ACHN (cell line): Measurements from ENCODE around the gene HAPLN3.

Experiments
- DNase-seq: peaks from one replicate; pipeline ENCODE4 v3.0.0-alpha.2; 2015
- in situ Hi-C: cut with HindIII; loops from 2 replicates; pipeline ENCODE4 v1.10.0; 2017; ENCODE audit warnings: low sequenced_read_pairs, low pct_ligation_motif_present, low pct_unique_long_range_greater_than_20kb

The HAPLN3 gene

DNA sequence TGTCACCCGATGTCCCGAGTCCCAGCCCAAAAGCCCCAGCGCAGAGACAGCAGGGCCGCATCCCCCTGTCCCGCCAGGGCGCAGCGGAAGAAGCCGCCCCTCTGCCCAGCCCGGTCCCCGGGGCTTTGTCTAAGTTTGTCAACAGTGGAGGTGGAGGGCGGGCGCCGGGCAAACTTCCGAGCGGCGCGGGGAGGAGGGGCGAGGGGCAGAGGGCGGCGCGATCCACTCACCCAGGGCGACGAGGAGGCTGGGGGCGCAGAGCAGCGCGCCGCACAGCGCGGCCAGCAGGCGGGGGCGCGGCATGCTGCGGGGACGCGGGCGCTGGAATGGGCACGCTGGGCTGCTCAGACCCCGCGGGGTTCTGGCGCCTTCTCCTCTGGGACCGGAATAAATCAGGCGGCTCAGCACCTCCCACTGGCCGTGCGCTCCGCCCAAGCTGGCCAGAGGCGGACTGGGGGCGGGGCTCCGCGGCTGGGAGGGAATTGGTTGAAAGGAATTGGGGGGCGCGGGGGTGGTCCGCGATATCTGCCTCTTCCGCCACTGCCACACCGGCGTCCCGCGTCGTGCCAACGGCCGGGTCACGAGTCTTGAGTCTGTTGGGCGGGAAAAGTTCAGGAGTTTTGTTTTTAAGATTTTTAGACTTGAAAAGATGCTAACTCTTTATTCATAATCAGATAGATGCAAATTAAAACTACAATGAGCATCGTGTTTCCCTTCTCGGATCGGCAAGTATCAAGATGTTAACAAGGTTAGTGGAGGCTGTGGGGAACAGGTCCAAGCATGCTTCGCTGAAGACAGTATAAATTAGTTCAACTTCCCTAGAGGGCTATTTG, 17.9 kb upstream of the HAPLN3 start, which contains the start of gene MFGE8:
MFGE8 (minus strand) TSS at position 363 of the 833 bp plus-strand sequence; CDS start at position 303, 60 bp downstream.
- in situ Hi-C loops: no loop called here
- DNase-seq: peak; percentile 59

DNA sequence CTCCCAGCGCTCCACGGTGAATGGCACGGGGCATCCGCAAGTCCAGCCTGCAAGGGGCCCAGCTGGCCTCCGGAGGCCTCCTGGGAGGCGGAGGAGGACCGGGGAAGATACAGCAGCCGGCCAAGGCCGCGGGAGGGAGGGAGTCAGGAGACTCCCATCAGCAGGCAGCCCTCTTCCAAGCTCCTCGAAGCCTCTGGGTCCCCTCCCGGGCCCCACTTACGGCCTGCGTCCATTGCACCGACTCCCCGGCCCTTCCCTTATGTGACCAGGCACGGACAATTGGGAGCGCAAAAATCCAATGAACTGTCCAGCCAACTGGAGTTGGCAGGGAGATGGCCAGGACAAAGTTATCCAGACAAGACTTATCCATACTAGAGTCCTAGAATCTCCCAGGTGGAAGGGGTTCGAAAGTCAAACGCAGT, 17.2 kb upstream of the HAPLN3 start:
- no peak for DNase-seq
- in situ Hi-C loops: no loop called here

GRCh38 chr15:88911766-88912118, 16.4 kb upstream of the HAPLN3 start:
- DNase-seq: peak; percentile 10
- in situ Hi-C loops: no loop called here

- in situ Hi-C loops: no loop called here
- DNase-seq: no peak
Measured at GRCh38 chr15:88909956-88910831, 14.8 kb upstream of the HAPLN3 start.

- in situ Hi-C loops: no loop called here
- DNase-seq: no peak
Measured at GRCh38 chr15:88908697-88909621, 13.6 kb upstream of the HAPLN3 start.

DNA sequence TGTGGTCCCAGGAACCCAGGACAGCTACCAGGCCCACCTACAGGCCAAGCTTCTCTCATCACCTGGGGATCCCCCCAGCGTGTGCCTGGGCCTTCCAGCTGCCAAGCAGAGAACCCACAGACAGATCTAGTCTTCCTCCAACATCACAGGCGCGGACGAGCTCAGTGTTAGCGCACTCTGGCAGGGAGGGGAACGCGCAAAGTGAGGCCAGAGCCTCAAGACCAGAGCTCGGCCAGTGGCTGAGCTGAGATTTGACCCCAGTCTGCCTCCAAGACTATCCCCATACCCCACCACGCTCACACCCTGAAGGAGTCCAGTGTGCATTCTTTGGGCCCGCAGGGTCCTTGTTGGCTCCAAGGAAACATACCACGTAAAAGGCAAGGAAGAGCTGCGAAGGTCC, 12.8 kb upstream of the HAPLN3 start:
- no peak for DNase-seq
- in situ Hi-C loops: no loop called here

- DNase-seq: no peak
- in situ Hi-C loops: no loop called here
Measured at GRCh38 chr15:88907111-88907510, 11.8 kb upstream of the HAPLN3 start.

GRCh38 chr15:88906551-88906950, 11.2 kb upstream of the HAPLN3 start:
- in situ Hi-C loops: no loop called here
- DNase-seq: no peak

DNA sequence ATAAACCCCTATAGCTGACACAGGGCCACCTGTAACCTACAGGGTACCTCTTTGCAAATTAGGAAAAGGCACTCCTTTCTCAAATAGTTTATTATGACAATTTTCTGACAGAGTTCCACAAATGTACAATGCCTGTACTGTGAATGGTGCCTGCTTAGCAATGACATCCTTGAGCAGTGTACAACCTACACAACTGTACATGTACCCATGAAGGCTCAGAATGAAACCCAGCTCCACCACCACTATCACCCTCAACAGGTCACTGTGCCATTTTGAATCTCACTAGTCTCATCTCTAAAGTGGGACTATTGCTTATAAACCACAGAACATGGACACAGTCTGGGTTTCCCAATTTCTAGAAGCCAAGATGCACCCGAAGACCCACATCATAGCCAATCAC, 10.8 kb upstream of the HAPLN3 start:
- in situ Hi-C loops: no loop called here
- no peak for DNase-seq

- no peak for DNase-seq
- in situ Hi-C loops: no loop called here
Measured at GRCh38 chr15:88905576-88905975, 10.2 kb upstream of the HAPLN3 start.

DNA sequence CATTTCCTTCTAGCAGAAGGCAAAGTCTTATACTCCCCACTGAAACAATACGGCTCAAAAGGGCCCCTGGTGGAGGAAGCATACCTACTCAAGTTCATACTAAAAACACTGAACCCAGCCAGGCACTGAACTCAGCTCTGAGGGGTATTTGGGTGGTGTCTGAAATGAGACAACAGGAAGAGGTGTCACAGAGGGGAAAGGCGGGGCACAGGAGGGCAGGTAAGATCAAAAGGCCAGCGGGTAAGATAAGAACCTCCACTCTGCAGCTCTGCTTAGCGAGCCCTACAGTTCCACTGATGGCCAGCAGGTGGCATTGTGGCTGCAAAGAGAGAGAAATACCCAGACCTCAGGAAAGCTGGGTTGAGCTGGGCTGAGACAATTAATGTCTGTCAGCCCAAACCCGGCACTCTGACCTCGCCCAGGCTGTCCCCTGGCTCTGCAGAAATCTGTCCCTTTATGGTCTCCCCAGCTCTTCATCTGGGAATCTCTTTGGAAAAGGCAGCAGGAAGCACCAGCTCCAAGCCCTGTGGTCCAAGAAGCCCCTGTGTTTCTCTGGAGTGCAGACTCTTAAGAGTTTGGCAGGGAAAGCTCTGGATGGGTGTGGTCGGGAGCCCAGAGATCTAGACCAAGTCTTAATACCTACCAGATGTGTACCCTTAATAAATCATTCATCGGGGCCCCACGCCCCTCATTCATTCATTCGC, 9.4 kb upstream of the HAPLN3 start:
- in situ Hi-C loops: no loop called here
- DNase-seq: peak; percentile 67

DNA sequence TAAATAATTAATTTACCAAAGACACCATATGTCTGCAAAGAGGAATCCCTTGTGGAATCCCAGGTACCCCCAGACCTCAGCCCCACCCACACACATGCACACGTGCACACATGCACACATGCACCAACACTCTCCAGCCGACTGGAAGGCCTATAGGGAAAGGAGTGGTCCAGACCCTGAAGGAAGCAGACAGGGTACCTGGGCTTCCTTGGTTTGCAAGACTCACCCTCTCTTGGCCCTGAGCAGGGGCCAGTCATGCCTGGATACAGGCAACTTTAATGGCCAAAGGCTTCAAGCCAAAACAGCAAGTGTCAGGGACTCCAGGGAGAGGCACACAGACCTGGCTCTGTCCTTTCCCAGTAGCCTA, 8.9 kb upstream of the HAPLN3 start:
- in situ Hi-C loops: no loop called here

GRCh38 chr15:88902846-88903245, 7.5 kb upstream of the HAPLN3 start:
- DNase-seq: no peak
- in situ Hi-C loops: no loop called here

More for the DNA sequence above, 8.9 kb upstream of the HAPLN3 start:
- DNase-seq: no peak

DNA sequence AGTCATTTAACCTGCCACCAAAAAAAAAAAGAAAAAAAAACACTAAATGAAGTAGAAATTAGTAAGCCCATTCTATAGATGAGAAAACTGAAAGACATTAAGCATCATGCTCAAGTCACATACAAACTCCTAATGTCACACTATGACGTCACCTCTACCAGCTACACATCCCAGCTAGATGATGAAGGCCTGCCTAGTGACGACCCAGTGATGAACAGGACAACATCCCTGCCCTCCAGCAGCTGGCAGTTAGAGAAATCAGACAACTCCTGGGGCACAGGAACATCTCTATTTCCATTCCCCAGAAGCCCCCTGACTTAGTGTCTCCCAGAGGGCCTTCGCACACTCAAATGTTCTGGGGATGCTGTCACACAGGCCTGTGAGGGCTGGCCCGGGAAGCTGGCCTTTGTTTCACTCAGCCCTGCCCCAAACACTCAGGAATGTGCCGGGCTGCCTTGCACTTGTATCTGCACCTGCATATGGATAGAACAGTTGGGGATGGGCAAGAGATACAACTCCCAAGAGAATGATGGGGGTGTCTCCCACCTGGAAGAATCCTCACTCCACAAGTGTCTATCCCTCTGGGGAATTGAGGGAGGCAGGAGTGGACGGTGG, 7.0 kb upstream of the HAPLN3 start:
- DNase-seq: no peak
- in situ Hi-C loops: no loop called here

DNA sequence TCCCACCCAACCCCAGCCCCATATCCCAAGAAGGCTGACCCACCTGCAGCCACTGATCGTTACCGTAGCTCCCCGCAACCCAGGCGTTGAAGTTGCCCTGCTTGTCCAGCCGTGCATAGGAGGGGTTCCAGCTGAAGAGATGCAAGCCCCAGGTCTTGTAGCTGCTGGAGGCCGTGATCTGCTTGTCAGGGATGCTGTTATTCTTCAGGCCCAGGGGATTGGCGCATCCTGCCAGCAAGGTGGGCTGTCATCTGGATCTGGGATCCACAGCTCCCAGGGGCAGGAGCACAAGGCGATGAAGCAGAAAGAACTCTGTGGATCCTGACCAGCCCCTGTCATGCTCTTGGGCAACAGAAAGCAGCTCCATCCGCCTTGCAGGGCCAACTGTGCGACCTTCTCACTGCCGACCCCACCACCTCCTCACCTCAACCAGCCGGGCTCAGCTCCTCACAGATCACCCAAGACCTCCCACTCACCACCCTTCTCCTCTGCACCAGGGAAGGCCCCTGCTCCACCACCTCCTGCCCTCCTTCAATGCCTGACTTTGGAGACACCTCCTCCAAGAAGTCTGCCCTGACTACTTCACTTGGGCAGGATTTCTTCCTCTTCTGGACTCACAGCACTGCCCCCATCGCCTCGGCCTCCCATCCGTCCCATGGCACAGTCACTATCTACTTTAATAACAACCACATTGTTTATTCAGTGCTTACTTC, 6.3 kb upstream of the HAPLN3 start:
- in situ Hi-C loops: no loop called here
- DNase-seq: no peak

DNA sequence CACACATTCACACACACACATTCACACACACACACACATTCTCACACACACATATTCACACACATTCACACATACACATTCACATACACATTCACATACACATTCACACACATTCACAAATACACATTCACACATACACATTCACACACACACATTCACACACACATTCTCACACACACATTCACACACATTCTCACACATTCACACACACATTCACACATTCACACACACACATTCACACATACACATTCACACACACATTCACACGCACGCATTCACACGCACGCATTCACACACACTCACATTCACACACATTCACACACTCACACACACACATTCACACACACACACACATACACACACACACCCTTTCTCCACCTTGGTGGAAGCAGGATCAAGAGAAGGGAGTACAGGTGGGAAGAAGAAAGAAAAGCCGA, 5.7 kb upstream of the HAPLN3 start:
- no peak for DNase-seq
- in situ Hi-C loops: no loop called here

DNA sequence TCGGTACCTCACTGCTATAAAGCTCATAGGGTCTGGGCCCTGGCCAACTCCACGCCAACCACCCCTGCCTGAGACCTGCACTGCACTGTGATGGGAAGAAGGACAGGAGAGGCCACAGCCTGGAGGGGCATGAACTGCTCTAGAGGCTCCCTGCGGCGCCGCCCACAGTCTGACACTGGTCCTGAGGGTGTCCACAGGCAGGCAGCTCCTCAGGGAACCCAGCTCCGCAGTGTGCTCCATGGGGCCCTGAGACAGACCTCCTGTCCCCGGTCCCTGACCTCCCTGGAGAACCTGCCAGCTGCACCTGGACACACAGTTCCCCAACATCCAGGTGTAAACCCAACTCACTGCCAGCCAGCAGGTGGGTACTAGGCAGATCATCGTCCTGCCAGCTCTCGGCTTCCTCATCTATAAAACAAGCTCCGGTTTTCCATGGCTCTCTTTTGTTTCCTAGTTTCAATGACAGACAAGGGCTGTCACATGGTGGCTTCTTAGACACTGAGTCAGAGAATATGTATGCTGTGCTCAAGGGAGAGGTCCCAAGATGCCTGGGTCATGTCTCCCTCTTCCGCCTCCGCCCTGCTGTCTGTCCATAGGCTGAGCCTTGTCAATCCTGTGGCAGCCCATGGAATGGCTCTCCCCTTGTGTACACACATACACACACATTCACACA, 5.1 kb upstream of the HAPLN3 start:
- in situ Hi-C loops: no loop called here

More for the DNA sequence above, 5.1 kb upstream of the HAPLN3 start:
- DNase-seq: peak; percentile 35
